HG02943 (cell line): Measurements from ENCODE around the gene PSMD9.
"Not testable (repeated sequence)": the region's sequence is repeated elsewhere in the genome, so short reads cannot be mapped to it uniquely, and the experiment has no call there.

Experiments used
- ATAC-seq: cut with Tn5 transposase; IDR thresholded peaks from one replicate; pipeline ENCODE4 v1.9.1; 2021; ENCODE audit warnings: mild to moderate bottlenecking, low read depth, moderate library complexity; ENCODE audit not compliant: unreplicated experiment

PSMD9 gene

GRCh38 chr12:121888478-121889273 is at the start of gene PSMD9:
Gene PSMD9 (plus strand): TSS chr12:121888790. CDS start chr12:121888857, 67 bp downstream.
- peak; percentile 80 for ATAC-seq

- peak; percentile 91 for ATAC-seq
Measured at GRCh38 chr12:121839106-121839992, 49.2 kb upstream of the PSMD9 start.

DNA sequence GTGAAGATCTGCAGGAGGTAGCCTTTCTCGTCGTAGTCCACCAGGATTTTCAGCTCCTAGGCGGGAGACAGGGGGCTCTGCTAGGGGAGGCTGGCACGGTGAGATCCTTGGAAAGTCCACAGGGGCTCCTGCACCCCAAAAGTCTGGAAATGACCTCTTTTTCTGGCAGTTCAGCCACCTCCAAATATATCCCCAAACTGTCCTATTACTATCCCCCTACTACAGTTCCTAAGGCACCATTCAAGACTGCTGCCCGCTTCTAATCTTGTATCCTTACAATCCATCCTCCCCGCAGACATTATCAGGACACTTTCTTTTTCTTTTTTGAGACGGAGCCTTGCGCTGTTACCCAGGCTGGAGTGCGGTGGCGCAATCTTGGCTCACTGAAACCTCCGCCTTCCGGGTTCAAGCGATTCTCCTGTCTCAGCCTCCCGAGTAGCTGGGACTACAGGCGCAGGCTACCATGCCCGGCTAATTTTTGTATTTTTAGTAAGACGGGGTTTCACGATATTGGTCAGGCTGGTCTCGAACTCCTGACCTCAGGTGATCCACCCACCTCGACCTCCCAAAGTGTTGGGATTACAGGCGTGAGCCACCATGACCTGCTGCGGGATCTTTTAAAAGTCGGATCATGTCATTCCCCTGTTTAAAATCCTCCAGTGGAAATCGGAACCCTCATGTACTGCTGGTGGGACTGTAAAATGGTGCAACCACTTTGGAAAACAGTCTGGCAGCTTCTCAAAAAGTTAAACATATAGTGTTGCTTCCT is 48.4 kb upstream of the PSMD9 start:
- ATAC-seq = peak; percentile 8

- no peak for ATAC-seq
Measured at GRCh38 chr12:121843236-121843982, 45.2 kb upstream of the PSMD9 start.

- no peak for ATAC-seq
Measured at GRCh38 chr12:121845701-121846100, 42.9 kb upstream of the PSMD9 start.

DNA sequence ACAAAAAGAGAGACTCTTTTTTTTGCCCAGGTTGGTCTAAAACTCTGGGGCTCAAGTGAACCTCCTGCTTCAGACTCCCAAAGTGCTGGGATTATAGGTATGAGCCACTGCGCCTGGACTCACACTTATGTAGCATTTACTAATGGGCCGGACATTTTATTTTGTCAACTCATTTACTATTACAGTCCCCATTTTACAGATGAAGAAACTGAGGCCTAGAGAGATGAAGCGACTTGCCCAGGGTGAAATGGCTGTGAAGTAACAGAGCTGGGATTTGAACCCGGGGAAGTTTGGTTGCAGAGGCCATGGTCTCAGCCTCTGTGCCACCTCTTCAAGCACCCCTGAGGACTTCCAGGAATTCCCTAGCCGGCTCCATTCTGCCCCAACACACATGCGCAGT is 39.4 kb upstream of the PSMD9 start:
- no peak for ATAC-seq

DNA sequence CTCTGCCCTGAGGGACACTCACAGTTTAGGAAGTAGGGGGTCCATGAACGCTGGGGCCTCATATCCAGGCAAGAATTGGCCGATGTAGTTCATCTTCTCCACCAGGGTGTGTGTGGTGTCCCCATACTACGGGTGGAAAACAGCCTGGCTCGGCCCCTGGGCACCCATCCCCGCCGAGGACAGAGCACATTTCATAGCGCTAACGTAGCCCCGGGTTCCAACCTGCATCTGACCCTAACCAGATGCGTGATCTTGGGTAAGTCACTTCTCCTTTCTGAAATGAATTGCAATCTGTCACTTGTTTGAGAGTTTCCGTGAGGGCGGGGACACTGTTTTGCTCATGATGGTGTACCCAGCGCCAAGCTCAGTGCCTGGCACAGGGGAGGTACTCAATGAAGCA is 38.9 kb upstream of the PSMD9 start:
- no peak for ATAC-seq

- ATAC-seq = not testable (repeated sequence)
Measured at GRCh38 chr12:121852392-121852791, 36.2 kb upstream of the PSMD9 start.

- no peak for ATAC-seq
Measured at GRCh38 chr12:121857322-121858246, 31.0 kb upstream of the PSMD9 start.

GRCh38 chr12:121858318-121858661 is 30.3 kb upstream of the PSMD9 start:
- ATAC-seq = no peak

GRCh38 chr12:121858662-121859572 is 29.7 kb upstream of the PSMD9 start, which contains the start of gene HPD:
Gene HPD (minus strand): TSS chr12:121858859. CDS start chr12:121858823, 36 bp downstream.
- no peak for ATAC-seq

DNA sequence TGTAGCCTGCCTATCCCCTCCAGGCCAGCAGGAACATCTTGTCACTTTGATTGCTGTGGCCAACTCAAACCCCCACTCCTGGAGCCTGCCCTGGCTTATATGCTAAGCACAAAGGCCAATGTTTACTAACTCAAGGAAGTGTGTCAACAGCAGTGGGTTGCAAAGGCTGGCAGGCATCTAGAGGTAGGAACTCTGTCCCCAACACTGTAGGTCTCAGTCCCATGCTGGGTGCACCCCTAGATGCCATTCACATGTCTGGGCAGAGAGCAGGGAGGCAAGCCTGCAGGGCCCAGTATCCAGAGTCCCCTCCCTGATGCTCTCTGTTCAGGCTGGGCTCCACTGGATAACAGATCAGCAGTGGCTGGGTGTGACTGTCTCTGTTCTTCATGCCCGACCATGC is 28.3 kb upstream of the PSMD9 start:
- ATAC-seq = no peak

DNA sequence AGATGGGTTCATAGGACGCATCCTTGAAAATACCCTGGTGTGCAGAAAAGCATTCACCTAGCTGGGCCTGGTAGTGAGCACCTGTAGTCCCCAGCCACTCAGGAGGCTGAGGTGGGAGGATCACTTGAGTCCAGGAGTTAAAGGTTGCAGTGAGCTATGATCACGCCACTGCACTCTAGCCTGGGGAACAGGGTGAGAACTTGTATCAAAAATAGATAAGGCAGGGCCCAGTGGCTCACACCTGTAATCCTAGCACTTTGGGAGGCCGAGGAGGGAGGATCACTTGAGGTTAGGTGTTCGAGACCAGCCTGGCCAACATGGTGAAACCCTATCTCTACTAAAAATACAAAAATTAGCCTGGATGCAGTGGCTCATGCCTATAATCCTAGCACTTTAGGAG is 27.9 kb upstream of the PSMD9 start:
- not testable (repeated sequence) for ATAC-seq

GRCh38 chr12:121861636-121862254 is 26.8 kb upstream of the PSMD9 start:
- no peak for ATAC-seq

GRCh38 chr12:121866331-121866730 is 22.3 kb upstream of the PSMD9 start:
- ATAC-seq = no peak

- ATAC-seq = not testable (repeated sequence)
Measured at GRCh38 chr12:121869229-121869628, 19.4 kb upstream of the PSMD9 start.

GRCh38 chr12:121871467-121871866 is 17.1 kb upstream of the PSMD9 start:
- no peak for ATAC-seq
